Body of pancreas (tissue), 4 donors: Measurements from ENCODE around the gene EIF5A. TPM values are rescaled to one million over a fixed set of nuclear protein-coding genes. Genes with fewer than 3 reads are reported as not detected.

Experiments used
- ATAC-seq: fragments of 150-250 bp; one replicate; pipeline ENCODE4 v1.9.1; 2016
- DNase-seq, 4 donors: peaks; one replicate each; pipeline ENCODE4 v3.0.0-alpha.2; 2019
- H3K27ac ChIP-seq, 4 donors: fragments of 200-600 bp; sonication (generic); 1 replicate in 3 of 4; 2 replicates in 1 of 4; pipeline versions ENCODE4 v1.5.1 to v1.6.1; 2016 to 2019; ENCODE audit warnings: mild to moderate bottlenecking in 1 of 4, mixed read lengths in 1 of 4, moderate library complexity in 1 of 4
- H3K27me3 ChIP-seq, 2 donors: fragments of 200-600 bp; sonication (generic); one replicate each; pipeline ENCODE4 v1.6.0; 2016; ENCODE audit warnings: mild to moderate bottlenecking in 1 of 2
- H3K36me3 ChIP-seq, 2 donors: fragments of 200-600 bp; sonication (generic); replicated peaks in 1 of 2; 2 replicates each; pipeline ENCODE4 v1.5.1; 2016; ENCODE audit warnings: low read depth in 2 of 2; ENCODE audit not compliant: insufficient read depth in 1 of 2
- H3K4me1 ChIP-seq: fragments of 200-600 bp; sonication (generic); one replicate; pipeline ENCODE4 v1.6.0; 2016
- H3K4me3 ChIP-seq, 2 donors: fragments of 200-600 bp; sonication (generic); 1 replicate in 1 of 2; 2 replicates in 1 of 2; pipeline ENCODE4 v1.5.1; 2016 to 2019
- H3K9me3 ChIP-seq, 3 donors: fragments of 200-600 bp; sonication (generic); 1 replicate in 2 of 3; 2 replicates in 1 of 3; pipeline ENCODE4 v1.5.1; 2016
- CTCF ChIP-seq, 7 experiments: fragments of 450-650 bp in 4 of 7; fragments of 200-600 bp in 3 of 7; sonication (generic) in 3 of 7; IDR thresholded peaks; one replicate each; pipeline ENCODE4 v1.5.1; 2016 to 2019; ENCODE audit warnings: antibody characterized with exemption in 7 of 7
- POLR2A ChIP-seq, 3 donors: fragments of 450-650 bp; IDR thresholded peaks; one replicate each; pipeline ENCODE4 v1.6.1; 2016; ENCODE audit warnings: antibody characterized with exemption in 3 of 3, mild to moderate bottlenecking in 2 of 3
- WGBS, 2 donors: methylation state at CpG; one replicate each; pipeline ENCODE4 v1.1.5; 2017; 5-methylcytosine and 5-hydroxymethylcytosine counted together
- intact Hi-C: fragments of 100-400 bp; cut with DNase I; formaldehyde crosslinking; loops from one replicate; pipeline ENCODE4 v1.15.1; 2023
- total RNA-seq, 2 donors: library from RNA; depleted of rRNA; stranded (reverse); fragments of >200 nt; gene quantifications; one replicate each; pipeline ENCODE4 v1.1.0, GENCODE V29; 2016

The EIF5A gene
- total RNA-seq, 2 donors from 2014 or later, result 97.0 to 134 TPM

- ATAC-seq, result peak; percentile 96
- intact Hi-C loops, result no loop called here
- peak; percentile 94 to 95 (median 94) for DNase-seq
- H3K9me3 ChIP-seq, result no peaks in the 10 kb centered on the region
- 0% methylated on average over 9 to 39 of the region's 95 CpGs for WGBS, 2 donors
- H3K36me3 ChIP-seq, result peaks cover 5 to 35% of the 10 kb centered on the region in 2 donors
- H3K4me1 ChIP-seq, result peaks cover 49% of the 10 kb centered on the region
- TF ChIP-seq POLR2A (IDR thresholded peaks at IDR 0.05), result peak; percentile 79 to 80 (median 79)
- TF ChIP-seq CTCF (IDR thresholded peaks at IDR 0.05), result no peak
- H3K27ac ChIP-seq, result peak within 1 kb of the TSS; percentile 88 to 97 (median 90)
- H3K27me3 ChIP-seq, result no peaks in the 10 kb centered on the region
- H3K4me3 ChIP-seq, result peak within 1 kb of the TSS; percentile 86 to 91
Measured at GRCh38 chr17:7314719-7315569, 7.5 kb downstream of the EIF5A start, which contains the start of gene GPS2. GPS2 (minus strand) TSS chr17:7315360; CDS start chr17:7315052, 308 bp downstream.

GRCh38 chr17:7315570-7316235 lies 8.3 kb downstream of the EIF5A start:
- H3K36me3 ChIP-seq, result peaks cover 5 to 33% of the 10 kb centered on the region in 2 donors
- peak overlapping the region; percentile 88 to 97 (median 90) for H3K27ac ChIP-seq
- peaks cover 41% of the 10 kb centered on the region for H3K4me1 ChIP-seq
- peak; percentile 5 for ATAC-seq
- WGBS, 2 donors, result 14 to 29% methylated on average over 16 to 30 of the region's 30 CpGs
- H3K9me3 ChIP-seq, result no peaks in the 10 kb centered on the region
- intact Hi-C loops, result no loop called here
- DNase-seq, result peak; percentile 50 to 65 (median 57)
- H3K4me3 ChIP-seq, result peak overlapping the region; percentile 86 to 91
- TF ChIP-seq CTCF (IDR thresholded peaks at IDR 0.05) (no peak), POLR2A (IDR thresholded peaks at IDR 0.05) (peak in 2 of 3 donors; percentile 36 to 39)
- H3K27me3 ChIP-seq, result no peaks in the 10 kb centered on the region

- no peak for DNase-seq
- intact Hi-C loops, result no loop called here
Measured at GRCh38 chr17:7317161-7317803, 9.9 kb downstream of the EIF5A start.

More at GRCh38 chr17:7317161-7317803, 9.9 kb downstream of the EIF5A start:
- H3K27ac ChIP-seq, result no peak overlapping the region
- peaks cover 34% of the 10 kb centered on the region for H3K4me1 ChIP-seq
- H3K36me3 ChIP-seq, result peaks cover 0 to 32% of the 10 kb centered on the region in 2 donors
- WGBS, 2 donors, result 88 to 90% methylated on average over 16 of the region's 16 CpGs
- H3K4me3 ChIP-seq, result no peak overlapping the region
- no peaks in the 10 kb centered on the region for H3K27me3 ChIP-seq
- no peak for ATAC-seq
- TF ChIP-seq CTCF (IDR thresholded peaks at IDR 0.05), result no peak
- TF ChIP-seq POLR2A (IDR thresholded peaks at IDR 0.05), result no peak
- no peaks in the 10 kb centered on the region for H3K9me3 ChIP-seq
